HFFc6 (cell line): Measurements from ENCODE around the gene BANK1. TPM values are rescaled to one million over a fixed set of nuclear protein-coding genes. Genes with fewer than 3 reads are reported as not detected.
"Not testable (repeated sequence)": the region's sequence is repeated elsewhere in the genome, so short reads cannot be mapped to it uniquely, and the experiment has no call there.

Experiments used
- DNase-seq: peaks from one replicate; pipeline ENCODE4 v3.0.0-alpha.2; 2018
- H3K27ac Mint-ChIP-seq: 2 replicates; pipeline ENCODE4 v1.8.0; 2020; ENCODE audit warnings: mild to moderate bottlenecking, mixed read lengths
- H3K27me3 Mint-ChIP-seq: 2 replicates; pipeline ENCODE4 v1.8.0; 2021; ENCODE audit warnings: mild to moderate bottlenecking, moderate library complexity, mixed read lengths; ENCODE audit not compliant: insufficient read depth
- H3K36me3 Mint-ChIP-seq: 2 replicates; pipeline ENCODE4 v1.8.0; 2021; ENCODE audit warnings: low read depth, mixed read lengths
- H3K4me1 Mint-ChIP-seq: 2 replicates; pipeline ENCODE4 v1.8.0; 2020; ENCODE audit warnings: low read depth, mixed read lengths
- H3K4me3 Mint-ChIP-seq: 2 replicates; pipeline ENCODE4 v1.8.0; 2020; ENCODE audit warnings: mild to moderate bottlenecking, moderate library complexity, mixed read lengths
- H3K9me3 Mint-ChIP-seq: 2 replicates; pipeline ENCODE4 v1.8.0; 2020; ENCODE audit warnings: mild to moderate bottlenecking, mixed read lengths
- CTCF ChIP-seq: fragments of 200-600 bp; sonication (generic); IDR thresholded peaks from 2 replicates; pipeline ENCODE4 v1.5.0; 2021; ENCODE audit warnings: antibody characterized with exemption, mild to moderate bottlenecking
- total RNA-seq, 6 experiments: library from RNA; stranded (reverse); fragmentation: NEBNext Ultra II Directional; extraction: Animal tissue kit (Norgen Biotek cat#: 25700); gene quantifications; 2 replicates in 1 of 6; 3 replicates in 5 of 6; pipeline ENCODE4 v1.2.3, GENCODE V29; 2021

BANK1 gene
- total RNA-seq, 6 experiments from 2014 or later, result 0.14 to 0.28 (median 0.17) TPM; not detected in 3

- DNase-seq, result no peak
- H3K9me3 Mint-ChIP-seq, result peaks cover 5% of the 10 kb centered on the region; the same call in 1 of the 2 replicates
- no peaks in the 10 kb centered on the region for H3K27me3 Mint-ChIP-seq
- H3K36me3 Mint-ChIP-seq, result no peaks in the 10 kb centered on the region
- TF ChIP-seq CTCF, result no peak
- no peak overlapping the region for H3K27ac Mint-ChIP-seq
- H3K4me3 Mint-ChIP-seq, result no peak overlapping the region
- no peaks in the 10 kb centered on the region for H3K4me1 Mint-ChIP-seq
Observed at GRCh38 chr4:101888472-101888871, 97.9 kb downstream of the BANK1 start.

GRCh38 chr4:101905527-101905926 is 115.0 kb downstream of the BANK1 start:
- H3K27ac Mint-ChIP-seq, DNase-seq, H3K27me3 Mint-ChIP-seq, H3K4me3 Mint-ChIP-seq, H3K9me3 Mint-ChIP-seq, H3K4me1 Mint-ChIP-seq, H3K36me3 Mint-ChIP-seq: not testable (repeated sequence)

GRCh38 chr4:101910786-101911373 is 120.3 kb downstream of the BANK1 start:
- Mint-ChIP-seq H3K4me1 (no peaks in the 10 kb centered on the region), H3K27ac (no peak overlapping the region), H3K4me3 (no peak overlapping the region), H3K9me3 (peaks cover 5% of the 10 kb centered on the region; the same call in 1 of the 2 replicates), H3K36me3 (no peaks in the 10 kb centered on the region), H3K27me3 (peaks cover 1% of the 10 kb centered on the region; the same call in 1 of the 2 replicates)
- TF ChIP-seq CTCF, result no peak
- DNase-seq, result no peak

- H3K4me3 Mint-ChIP-seq, result no peak overlapping the region
- DNase-seq, result no peak
- no peak for TF ChIP-seq CTCF
- no peaks in the 10 kb centered on the region for H3K36me3 Mint-ChIP-seq
- peaks cover 3% of the 10 kb centered on the region; the same call in 1 of the 2 replicates for H3K9me3 Mint-ChIP-seq
- H3K27me3 Mint-ChIP-seq, result peaks cover 1% of the 10 kb centered on the region; the same call in 1 of the 2 replicates
- no peaks in the 10 kb centered on the region for H3K4me1 Mint-ChIP-seq
- no peak overlapping the region for H3K27ac Mint-ChIP-seq
Observed at GRCh38 chr4:101911616-101912015, 121.1 kb downstream of the BANK1 start.

GRCh38 chr4:101914761-101915160 is 124.2 kb downstream of the BANK1 start:
- no peak overlapping the region for H3K27ac Mint-ChIP-seq
- H3K4me1 Mint-ChIP-seq, result no peaks in the 10 kb centered on the region
- no peak overlapping the region for H3K4me3 Mint-ChIP-seq
- H3K27me3 Mint-ChIP-seq, result 0 out of 2 replicates have a peak, but pooled peaks cover 2% of the 10 kb centered on the region
- no peaks in the 10 kb centered on the region for H3K36me3 Mint-ChIP-seq
- TF ChIP-seq CTCF, result no peak
- DNase-seq, result no peak
- peaks cover 3% of the 10 kb centered on the region; the same call in 1 of the 2 replicates for H3K9me3 Mint-ChIP-seq

- H3K4me3 Mint-ChIP-seq, result no peak overlapping the region
- no peak for TF ChIP-seq CTCF
- no peaks in the 10 kb centered on the region for H3K9me3 Mint-ChIP-seq
Observed at GRCh38 chr4:101919373-101919977, 128.9 kb downstream of the BANK1 start.

More at GRCh38 chr4:101919373-101919977, 128.9 kb downstream of the BANK1 start:
- H3K27me3 Mint-ChIP-seq, result 0 out of 2 replicates have a peak, but pooled peaks cover 2% of the 10 kb centered on the region
- no peaks in the 10 kb centered on the region for H3K4me1 Mint-ChIP-seq
- DNase-seq, result no peak
- H3K27ac Mint-ChIP-seq, result no peak overlapping the region
- H3K36me3 Mint-ChIP-seq, result no peaks in the 10 kb centered on the region
